Epidermal melanocyte (primary cell): ENCODE measurements around the gene RIOK2.
"Not testable (repeated sequence)": the region's sequence is repeated elsewhere in the genome, so short reads cannot be mapped to it uniquely, and the experiment has no call there.

Experiments
- DNase-seq: peaks from one replicate; pipeline ENCODE4 v3.0.0; 2011; ENCODE audit warnings: low spot score; ENCODE audit not compliant: insufficient read length

Gene RIOK2

DNA sequence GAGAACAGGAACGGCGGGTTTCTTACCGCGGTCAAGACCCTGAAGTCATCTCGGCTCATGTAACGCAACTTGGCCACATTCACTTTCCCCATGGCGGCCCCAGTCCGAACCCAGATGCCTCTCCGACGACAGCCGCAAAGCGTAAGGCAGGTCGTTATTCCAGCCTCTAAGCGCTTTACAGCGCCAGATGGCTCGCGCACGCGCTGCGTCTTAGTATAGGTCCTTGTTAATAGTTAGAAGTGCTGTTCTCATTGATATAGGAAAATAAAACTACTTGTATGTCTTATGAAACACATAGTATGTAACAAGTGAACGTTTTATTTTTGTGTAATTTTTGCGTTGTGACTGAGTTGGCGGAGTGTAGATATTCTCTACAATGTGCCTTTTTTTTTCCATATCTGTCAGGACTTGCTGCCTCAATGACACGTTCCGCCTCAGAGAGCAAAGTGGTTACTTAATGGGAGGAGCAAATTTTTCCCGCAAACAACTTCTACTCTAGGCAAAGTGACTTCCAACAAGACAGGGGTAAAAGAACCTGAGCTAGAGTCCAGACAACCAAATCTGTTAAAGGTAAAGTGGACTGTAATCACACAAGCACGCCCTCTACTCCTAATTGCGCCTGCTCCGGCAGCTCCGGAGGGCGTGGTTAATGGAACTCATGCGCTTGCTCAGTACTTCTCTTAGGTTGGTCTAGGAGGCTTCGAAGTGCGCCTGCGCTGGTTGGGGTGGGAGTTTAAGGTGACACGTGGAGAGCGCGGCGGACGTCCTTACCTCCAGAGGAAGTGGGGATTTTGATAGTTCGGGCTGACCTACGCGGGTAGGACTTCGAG lies at the start of gene RIOK2:
RIOK2 (minus strand) TSS at position 148 of the 830 bp plus-strand sequence; CDS start at position 92, 56 bp downstream.
- DNase-seq: peak; percentile 82

DNA sequence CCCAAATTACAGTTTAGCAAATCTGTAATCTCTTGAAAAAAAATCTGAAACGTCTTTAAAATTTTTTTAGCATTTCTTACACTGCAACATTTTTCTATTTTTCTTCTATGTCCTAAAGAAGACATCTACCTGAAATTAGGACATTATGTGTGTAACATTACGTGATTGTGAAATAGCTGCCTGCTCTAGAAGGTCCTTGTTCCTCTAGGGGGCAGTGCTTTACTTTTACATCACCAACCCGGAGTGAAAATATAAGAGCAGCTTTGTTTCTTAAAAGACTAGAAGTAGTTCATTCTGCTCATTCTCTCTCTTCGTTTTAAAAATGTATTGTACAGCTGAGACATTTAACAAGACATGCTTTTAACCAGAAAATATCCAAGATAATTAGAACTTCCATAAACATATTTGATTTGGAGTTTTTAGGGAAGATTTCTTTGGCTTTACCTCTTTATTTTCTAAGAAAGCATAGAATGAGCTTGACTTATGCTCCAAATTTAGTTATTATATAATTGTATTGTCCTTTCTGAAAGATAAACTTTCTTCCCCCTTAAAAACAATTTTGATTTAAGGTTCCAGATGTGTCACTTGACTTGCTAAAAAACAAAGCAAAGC lies 48.1 kb upstream of the RIOK2 start:
- DNase-seq: peak; percentile 29

DNA sequence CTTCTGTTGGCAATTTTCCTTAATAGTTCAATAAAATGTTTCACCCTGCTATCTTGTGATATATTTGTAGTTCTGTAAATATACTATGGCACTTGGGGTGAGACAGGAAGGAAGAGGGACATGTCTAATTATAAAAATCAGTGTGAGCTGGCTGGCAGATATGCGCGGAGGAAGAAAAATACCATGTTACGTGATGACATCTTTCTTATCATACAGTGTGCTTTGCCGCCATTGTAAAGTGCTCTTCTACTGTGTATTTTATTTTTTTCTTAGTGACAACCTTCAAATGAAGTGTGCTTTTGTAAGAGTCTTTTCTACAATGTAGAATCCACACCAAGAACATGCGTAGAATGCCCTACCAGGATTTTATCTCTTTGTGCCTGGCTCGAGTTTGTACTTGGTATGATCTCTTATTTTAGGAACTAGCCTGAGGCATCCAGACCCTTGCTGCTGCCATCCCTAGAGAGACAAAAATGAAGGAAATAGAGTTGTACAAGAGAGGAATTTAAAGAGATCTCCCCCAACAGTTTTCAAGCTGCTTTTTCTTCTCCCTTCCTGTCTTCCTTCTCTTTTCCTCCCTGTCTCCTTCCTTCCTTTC lies 46.7 kb upstream of the RIOK2 start:
- DNase-seq: no peak

DNA sequence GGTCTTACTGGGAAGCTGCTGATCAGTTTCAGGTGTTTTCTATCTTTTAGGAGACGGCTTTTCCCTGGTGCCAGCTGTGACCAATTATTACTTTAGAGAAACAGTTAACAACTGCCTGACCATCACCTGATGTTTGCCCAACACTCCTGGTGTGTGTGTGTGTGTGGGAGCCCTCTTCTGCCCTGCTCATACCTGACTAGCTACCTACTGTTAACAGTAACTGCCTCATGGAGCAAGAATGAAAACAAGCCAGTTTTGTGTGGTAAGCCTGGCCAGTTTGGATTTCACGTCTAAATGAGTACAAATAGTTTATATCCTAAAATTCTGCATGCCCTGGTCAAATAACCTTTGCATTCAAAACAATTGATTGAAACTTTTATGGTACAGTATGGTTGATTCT lies 46.1 kb upstream of the RIOK2 start:
- no peak for DNase-seq

DNA sequence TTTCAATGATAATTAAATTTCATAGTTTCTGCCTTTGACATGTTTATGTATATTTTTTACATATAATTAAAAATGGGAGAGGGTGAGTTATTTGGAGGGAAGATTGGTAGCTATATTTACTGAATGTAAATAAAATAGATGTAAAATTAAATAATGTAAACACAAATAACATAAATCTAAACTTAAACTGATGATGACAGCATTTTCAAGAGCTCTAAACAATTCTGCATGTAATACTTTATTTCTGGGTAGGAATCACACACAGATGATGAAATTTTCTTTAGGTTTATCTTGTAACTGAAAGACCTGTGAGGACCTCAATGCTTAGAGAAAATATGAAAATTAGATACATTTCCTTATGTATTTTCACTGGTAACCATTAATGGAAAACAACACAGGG lies 42.2 kb upstream of the RIOK2 start:
- no peak for DNase-seq

DNA sequence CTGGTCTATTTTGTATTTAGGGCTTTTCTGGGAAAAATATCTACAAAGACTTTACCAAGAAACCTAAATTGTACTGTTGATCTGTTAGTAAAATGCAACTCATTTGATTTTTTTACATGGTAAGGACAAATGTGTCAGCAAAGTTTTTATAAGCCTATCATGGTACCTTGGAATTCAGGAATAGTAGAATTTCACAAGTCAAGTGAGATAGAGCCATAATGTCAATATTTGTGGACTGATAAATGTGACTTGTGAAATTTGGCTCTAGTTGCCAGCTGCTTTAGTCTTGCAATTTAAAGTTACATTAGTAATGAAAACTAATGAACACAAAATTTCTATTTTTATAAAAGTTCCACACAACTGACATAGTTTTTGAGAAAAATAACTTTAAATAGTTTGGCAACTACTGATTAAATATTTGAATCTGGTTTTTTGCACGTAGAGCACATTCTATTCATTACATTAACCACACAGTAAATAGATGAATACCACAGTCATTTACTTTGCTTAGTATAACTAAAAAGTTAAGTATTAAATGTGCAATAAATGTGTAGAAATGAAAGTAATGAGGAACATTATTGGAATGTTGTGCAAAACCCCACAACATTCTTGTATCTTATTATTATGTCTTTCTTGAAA lies 41.2 kb upstream of the RIOK2 start:
- no peak for DNase-seq

DNA sequence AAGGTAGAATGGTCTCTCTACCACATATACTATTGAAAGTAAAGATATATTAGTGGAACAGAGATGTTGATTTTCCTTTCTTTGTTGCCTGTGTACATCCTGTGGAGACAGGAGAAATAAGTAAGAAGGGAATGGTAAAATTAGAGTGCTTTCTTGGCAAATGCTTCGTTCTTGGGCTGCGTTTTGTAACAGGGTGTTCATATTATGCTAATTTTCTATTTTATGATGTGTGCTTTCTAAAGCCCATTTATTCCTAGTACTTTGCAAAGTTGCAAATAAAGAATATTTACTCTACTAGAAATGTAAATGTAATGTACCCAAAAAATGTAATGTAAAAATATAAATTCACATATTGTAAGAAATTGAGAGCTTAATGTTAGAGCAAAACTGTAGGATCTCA lies 40.5 kb upstream of the RIOK2 start:
- no peak for DNase-seq

DNA sequence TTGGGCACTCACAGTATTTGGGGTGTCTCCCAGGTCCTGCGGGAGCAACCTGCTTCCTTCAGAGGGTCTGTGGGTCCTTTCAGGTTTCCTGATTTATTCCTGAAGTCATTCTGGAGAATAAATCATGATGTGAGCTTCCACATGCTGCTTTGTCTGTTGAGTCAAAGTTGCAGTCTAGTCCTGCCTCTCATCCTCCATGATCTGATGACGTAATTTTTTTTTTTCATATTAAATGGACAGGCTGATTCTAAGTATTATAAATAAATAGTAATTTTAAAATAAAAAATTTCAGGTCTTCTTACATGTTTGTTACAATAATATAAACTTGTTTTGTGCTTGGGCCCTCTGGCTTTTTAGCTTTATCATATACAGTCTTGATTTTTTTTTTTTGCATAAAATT lies 26.3 kb upstream of the RIOK2 start:
- DNase-seq: no peak

DNA sequence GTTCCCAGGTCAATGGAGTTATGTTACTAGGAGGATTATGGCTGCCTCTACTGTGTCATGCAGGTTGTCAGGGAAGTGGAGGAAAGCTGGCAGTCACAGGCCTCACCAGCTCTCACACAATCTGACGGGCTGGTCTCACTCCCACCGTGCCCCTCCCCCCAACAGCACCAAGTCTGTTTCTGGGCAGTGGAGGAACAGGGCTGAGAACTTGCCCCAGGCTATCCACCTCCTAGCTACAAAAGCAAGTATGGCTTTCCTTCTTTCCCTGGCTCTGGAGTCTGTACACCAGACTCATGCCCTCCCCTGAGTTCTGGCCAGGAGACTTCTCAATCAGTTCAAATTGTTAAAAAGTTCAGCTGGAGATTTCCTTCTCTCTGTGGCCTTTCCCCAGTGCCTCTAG lies 25.7 kb upstream of the RIOK2 start:
- DNase-seq: no peak

DNA sequence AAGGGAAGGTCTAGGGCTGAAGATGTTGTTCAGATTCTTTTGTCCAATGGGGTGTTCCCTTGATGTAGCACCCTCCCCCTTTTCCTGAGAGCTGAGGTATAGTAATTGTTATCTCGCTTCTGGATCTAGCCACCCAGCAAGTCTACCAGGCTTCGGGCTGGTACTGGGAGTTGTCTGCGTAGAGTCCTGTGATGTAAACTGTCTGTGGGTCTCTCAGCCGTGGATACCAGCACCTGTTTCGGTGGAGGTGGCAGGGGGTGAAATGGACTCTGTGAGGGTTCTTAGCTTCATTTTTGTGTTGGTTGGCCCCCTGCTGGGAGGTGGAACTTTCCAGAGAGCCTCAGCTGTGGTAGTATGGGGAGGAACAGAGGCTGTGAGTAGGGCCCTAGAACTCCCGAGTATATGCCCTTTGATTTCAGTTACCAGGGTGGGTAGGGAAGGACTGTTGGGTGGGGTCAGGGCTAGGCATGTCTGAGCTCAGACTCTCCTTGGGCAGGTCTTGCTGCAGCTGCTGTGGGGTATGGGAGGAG lies 25.2 kb upstream of the RIOK2 start:
- no peak for DNase-seq

DNA sequence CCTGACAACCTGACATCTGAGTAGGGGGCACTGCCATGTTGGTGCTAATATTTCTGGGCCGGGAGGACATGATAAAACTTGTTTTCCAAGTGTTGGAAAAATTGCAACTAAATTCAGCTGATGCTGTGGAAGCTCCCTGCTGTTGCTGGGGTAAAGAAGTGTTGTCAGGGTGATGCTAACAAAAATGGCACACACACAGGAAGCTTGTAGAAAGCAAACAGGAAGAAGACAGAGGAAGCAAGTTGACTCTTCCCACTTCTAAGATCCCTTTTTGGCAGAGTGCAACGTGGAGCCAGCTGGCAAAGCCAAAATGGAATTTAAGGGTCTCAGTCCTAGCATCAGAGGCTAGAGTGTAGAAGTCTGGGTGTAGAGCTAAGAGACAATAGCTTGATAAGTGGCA lies 11.3 kb upstream of the RIOK2 start:
- no peak for DNase-seq

DNA sequence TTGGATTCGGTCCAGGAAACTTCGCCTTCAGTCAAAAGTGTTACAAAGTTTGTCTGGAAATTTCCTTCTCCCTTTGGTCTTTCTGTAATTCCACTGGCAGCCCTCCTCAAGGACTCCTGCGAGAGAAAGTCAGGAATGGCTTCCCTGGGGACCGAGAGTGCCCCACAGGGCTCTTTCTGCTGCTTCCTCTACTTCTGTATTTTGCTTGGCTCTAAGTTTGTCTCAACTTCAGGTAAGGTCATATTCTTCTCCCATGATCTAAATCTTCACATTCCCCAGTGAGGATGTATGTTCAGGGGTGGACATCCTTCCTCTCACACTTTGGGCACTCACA lies 10.3 kb upstream of the RIOK2 start:
- DNase-seq: no peak

DNA sequence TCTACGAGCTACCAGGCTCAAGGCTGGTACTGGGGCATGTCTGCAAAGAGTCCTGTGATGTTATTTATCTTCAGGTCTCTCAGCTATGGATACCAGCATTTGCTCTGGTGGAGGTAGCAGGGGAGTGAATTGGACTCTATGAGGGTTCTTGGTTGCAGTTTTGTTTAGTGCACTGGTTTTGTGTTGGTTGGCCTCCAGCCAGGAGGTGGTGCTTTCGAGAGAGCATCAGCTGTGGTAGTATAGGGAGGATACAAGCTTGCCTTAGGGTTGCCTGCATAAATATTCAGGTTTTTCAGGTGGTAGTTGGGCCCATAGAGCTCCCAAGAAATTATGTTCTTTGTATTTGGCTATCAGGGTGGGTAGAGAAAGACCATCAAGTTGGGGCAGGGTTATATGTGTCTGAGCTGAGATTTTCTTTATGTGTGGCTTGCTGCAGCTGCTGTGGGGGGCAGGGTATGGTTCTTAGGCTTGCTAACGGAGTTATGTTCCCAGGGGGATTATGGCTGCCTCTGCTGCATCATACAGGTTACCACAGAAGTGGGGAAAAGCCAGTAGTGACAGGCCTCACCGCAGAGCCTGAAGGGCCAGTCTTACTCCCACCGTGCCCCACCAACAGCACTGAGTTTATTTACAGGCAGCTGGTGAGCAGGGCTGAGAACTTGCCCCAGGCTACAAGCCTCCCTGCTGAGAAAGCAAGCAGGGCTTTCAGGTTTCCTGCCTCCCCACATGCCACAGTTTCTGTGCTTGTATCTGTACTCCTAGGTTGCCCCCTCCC lies 9.7 kb upstream of the RIOK2 start:
- no peak for DNase-seq

DNA sequence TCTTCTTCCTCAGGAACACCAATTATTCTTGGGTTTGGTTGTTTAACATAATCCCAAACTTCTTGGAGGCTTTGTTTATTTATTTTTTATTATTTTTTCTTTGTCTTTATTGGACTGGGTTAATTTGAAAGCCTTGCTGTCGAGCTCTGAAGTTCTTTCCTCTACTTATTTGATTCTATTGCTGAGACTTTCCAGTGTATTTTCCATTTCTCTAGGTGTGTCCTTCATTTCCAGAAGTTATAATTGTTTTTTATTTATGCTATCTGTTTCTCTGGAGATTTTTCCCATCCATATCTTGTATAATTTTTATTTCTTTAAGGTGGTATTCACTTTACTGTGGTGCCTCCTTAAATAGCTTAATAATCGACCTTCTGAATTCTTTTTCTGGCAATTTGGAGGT lies 8.8 kb upstream of the RIOK2 start:
- no peak for DNase-seq

DNA sequence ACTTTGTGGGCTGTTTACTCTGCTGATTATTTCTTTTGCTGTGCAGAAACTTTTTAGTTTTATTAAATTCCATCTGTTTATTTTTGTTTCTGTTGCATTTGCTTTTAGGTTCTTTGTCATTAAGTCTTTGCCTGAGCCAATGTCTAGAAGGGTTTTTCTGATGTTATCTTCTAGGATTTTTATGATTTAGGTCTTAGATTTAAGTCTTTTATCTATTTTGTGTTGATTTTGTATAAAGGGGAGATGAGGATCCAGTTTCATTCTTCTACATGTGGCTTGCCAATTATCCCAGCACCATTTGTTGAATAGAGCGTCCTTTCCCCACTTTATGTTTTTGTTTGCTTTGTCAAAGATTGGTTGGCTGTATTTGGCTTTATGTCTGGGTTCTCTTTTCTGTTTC lies 6.5 kb upstream of the RIOK2 start:
- not testable (repeated sequence) for DNase-seq

DNA sequence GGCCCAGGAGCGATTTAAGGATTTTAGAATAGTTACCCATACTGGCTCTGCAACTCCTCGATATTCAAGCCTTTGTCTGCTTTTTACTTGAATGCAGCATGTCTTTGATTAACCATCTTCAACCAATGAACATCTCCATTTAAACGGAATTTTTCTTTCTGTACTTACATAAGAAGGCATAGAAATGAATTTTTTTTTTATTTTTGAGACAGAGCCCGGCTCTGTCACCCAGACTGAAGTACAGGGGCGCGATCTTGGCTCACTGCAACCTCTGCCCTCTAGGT lies 825 bp upstream of the RIOK2 start:
- DNase-seq: no peak

DNA sequence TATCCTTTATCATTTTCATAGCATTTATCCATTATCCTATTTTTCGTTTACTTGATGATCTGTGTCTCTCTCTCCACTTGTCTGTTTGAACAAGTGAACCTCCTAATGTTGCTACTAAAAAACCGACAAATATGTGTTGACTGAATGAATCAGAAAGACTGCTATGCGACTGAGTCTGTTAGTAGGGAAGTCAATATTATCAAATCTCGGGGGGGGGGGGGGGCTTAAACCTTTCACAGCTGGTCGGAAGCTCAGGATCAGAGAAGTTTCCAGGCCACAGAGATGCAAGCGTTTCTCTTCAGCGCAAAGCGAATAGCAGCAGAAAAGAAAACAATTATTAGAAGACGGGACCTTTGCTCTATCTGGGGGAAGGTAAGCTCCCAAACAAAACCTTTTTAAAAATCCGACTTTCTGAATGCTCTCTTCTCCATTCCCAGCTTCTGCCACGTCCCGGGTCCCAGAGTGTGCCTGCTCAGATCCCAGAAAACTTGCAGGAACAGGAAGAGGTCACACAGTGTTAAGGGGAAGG lies 412 bp downstream of the RIOK2 start:
- DNase-seq: no peak

DNA sequence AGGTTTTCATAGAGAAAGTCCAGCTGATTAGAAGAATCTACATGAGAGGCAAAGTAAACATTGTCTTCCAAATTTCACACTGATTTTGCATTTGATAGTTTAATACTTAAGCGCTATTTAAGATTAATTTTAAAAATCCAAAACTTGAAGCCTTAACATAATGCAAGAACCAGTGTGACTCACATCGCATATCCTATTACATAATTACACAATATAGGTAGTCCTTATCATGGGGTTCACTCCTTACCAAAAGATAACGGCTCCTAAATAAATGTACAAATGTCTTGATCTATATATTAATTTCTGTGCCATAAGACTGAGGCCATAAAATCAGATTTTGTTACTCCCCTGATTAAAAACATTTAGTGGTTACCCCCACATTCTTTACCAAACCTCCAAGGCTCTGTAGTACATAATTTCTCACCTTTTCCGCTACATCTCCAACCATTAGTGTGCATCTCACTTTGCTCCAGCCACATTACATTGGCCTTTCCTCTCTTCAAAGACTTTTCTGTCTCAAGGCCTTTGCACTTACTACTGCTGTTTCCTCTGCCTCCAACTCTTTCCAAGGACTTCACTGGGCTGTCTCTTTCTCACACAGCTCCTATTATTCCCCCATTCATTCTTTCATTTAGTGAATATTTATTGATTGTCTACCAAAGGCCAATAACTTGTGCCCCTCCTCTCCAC lies 1.0 kb downstream of the RIOK2 start:
- no peak for DNase-seq

DNA sequence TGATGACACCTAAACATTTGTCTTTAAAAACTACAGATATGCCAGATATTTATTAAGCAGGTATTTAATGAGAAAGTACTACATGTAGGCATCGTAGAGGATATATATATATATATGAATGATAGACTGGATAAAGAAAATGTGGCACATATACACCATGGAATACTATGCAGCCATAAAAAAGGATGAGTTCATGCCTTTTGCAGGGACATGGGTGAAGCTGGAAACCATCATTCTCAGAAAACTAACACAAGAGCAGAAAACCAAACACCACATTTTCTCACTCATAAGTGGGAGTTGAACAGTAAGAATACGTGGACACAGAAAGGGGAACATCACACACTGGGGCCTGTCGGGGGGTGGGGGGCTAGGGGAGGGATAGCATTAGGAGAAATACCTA lies 3.6 kb downstream of the RIOK2 start:
- DNase-seq: not testable (repeated sequence)

DNA sequence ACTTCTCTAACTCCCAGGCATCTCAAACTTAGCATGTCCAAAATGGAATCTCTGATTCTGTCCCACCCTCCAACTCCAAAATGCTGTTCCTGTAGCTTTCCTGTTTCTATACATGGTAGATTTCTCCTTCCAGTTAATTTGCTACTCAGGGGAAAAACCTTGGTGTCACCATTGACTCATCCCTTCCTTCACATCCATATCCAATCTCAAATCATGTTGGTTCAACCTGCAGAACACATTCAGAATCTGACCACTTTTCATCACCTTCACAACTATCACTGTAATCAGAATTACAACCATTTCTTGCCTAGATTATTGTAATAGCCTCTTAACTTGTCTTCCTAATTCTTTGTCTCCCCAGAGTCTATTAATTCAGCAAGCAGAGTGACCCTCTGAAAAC lies 10.8 kb downstream of the RIOK2 start:
- no peak for DNase-seq

DNA sequence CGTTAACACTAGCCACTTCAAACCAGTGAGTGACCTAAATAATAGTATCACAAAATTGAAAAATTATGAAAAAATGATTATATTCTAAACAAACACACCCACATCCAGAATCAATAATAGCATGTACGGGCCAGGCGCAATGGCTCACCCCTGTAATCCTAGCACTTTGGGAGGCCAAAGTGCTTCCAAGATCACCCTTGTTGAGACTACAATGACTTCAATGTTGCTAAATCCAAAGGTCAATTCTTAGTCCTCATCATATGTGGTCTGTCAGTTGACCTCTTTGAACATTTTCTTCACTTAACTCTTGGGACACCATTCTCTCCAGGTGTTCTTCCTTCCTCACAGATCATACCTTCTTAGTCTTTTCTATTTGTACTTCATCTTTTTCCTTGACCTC lies 11.3 kb downstream of the RIOK2 start:
- no peak for DNase-seq
